ENCODE data around the gene C6orf47. TPM values are rescaled to one million over a fixed set of nuclear protein-coding genes. Genes with fewer than 3 reads are reported as not detected.

Gene C6orf47
- total and polyA plus RNA-seq, 2 of the 13 experiments (the other 11 are each of a cell fraction or from before 2014, with no cell fraction given): 1.7 to 18.1 TPM

DNA sequence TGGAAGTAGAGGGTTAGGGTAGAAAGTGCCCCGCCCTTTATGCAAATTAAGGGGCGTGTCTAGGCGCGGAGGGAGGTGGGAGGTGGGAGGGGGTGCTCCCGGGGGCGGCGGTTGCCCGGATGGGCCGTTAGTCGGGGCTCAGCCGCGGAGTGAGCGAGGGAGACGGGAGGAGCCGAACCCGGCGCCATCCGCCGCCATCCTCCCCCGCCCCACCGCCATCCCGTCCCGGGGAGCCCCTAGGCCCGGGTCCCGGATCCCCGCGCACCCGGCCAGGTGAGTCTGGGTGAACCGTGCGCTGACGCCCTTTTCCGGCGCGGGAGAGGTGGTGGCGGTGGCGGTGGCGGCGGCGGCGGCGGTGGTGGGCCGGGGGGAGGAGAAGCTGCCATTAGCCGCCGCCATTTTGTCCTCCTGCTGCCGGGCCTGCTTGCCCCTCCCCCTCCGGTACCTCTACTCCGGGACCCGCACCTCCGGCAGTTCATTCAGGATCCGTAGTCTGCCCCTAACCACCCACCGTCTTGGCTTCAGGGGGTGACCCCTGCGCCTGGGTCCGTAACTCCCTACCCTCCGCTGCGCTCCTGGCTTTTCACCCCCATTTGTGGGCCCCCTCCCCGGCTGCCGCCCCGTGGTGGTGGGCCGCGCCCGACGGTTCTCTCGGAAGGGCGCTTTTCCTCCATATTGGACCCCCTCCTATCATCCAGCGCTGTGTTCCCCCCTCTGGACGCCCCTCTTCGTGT lies 39.8 kb downstream of the C6orf47 start, which contains the start of gene PRRC2A (continued):
- no peak for TF ChIP-seq ZNF552 (CRISPR knock-in tag; IDR thresholded peaks at IDR 0.05; ENCODE audit: borderline replicate concordance)
- TF ChIP-seq, protein P1, sequence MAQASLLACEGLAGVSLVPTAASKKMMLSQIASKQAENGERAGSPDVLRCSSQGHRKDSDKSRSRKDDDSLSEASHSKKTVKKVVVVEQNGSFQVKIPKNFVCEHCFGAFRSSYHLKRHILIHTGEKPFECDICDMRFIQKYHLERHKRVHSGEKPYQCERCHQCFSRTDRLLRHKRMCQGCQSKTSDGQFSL (CRISPR knock-in tag; IDR thresholded peaks at IDR 0.05): peak; percentile 33; the same call in 1 of the 2 replicates
- peak; percentile 80; the same call in 1 of the 2 replicates for TF ChIP-seq SPEN (CRISPR knock-in tag; IDR thresholded peaks at IDR 0.05; ENCODE audit: low read depth)
- no peak for TF ChIP-seq NFIC (IDR thresholded peaks at IDR 0.05; ENCODE audit: low read length)
- TF ChIP-seq TSC22D2 (CRISPR knock-in tag; IDR thresholded peaks at IDR 0.05; ENCODE audit: borderline replicate concordance): no peak; the same call in 1 of the 2 replicates
- TF ChIP-seq ZZZ3 (CRISPR knock-in tag; IDR thresholded peaks at IDR 0.05; ENCODE audit: borderline replicate concordance): no peak
- no peak for TF ChIP-seq HHEX (CRISPR knock-in tag; IDR thresholded peaks at IDR 0.05)
- no peak for TF ChIP-seq CREB1 (IDR thresholded peaks at IDR 0.05)
- TF ChIP-seq CREB1 (CRISPR knock-in tag; IDR thresholded peaks at IDR 0.05): no peak
- no peak for TF ChIP-seq MXD4 (CRISPR knock-in tag; IDR thresholded peaks at IDR 0.05)
- no peak for TF ChIP-seq RNF2 (conservative IDR thresholded peaks at IDR 0.05; ENCODE audit: low read depth)
- TF ChIP-seq ZNF660 (CRISPR knock-in tag; IDR thresholded peaks at IDR 0.05; ENCODE audit: borderline replicate concordance, low read depth): no peak
- TF ChIP-seq NCOA1 (CRISPR knock-in tag; IDR thresholded peaks at IDR 0.05): no peak
- TF ChIP-seq, protein P2, sequence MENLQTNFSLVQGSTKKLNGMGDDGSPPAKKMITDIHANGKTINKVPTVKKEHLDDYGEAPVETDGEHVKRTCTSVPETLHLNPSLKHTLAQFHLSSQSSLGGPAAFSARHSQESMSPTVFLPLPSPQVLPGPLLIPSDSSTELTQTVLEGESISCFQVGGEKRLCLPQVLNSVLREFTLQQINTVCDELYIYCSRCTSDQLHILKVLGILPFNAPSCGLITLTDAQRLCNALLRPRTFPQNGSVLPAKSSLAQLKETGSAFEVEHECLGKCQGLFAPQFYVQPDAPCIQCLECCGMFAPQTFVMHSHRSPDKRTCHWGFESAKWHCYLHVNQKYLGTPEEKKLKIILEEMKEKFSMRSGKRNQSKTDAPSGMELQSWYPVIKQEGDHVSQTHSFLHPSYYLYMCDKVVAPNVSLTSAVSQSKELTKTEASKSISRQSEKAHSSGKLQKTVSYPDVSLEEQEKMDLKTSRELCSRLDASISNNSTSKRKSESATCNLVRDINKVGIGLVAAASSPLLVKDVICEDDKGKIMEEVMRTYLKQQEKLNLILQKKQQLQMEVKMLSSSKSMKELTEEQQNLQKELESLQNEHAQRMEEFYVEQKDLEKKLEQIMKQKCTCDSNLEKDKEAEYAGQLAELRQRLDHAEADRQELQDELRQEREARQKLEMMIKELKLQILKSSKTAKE (CRISPR knock-in tag; IDR thresholded peaks at IDR 0.05; ENCODE audit: borderline replicate concordance): 0 out of 2 replicates have a peak, but pooled peaks have one; percentile 29
- no peak; the same call in 1 of the 2 replicates for TF ChIP-seq MZF1 (CRISPR knock-in tag; IDR thresholded peaks at IDR 0.05; ENCODE audit: borderline replicate concordance)
- no peak for TF ChIP-seq ZNF180 (CRISPR knock-in tag; IDR thresholded peaks at IDR 0.05; ENCODE audit: borderline replicate concordance, low read depth)
- no peak; the same call in 1 of the 2 replicates for TF ChIP-seq ZNF589 (CRISPR knock-in tag; conservative IDR thresholded peaks at IDR 0.05)
- peak; percentile 29; the same call in 1 of the 2 replicates for TF ChIP-seq KDM3A (CRISPR knock-in tag; IDR thresholded peaks at IDR 0.05; ENCODE audit: low read depth)
- TF ChIP-seq ZFP82 (CRISPR knock-in tag; IDR thresholded peaks at IDR 0.05; ENCODE audit: borderline replicate concordance): peak; percentile 56; the same call in 1 of the 2 replicates
- TF ChIP-seq HMG20B (CRISPR knock-in tag; conservative IDR thresholded peaks at IDR 0.05): 0 out of 2 replicates have a peak, but pooled peaks have one; percentile 48
- TF ChIP-seq ZNF12 (CRISPR knock-in tag; IDR thresholded peaks at IDR 0.05): peak; percentile 28; the same call in 1 of the 2 replicates
- peak; percentile 70; the same call in 1 of the 2 replicates for TF ChIP-seq ZNF33B (CRISPR knock-in tag; IDR thresholded peaks at IDR 0.05)
- TF ChIP-seq, protein P3, sequence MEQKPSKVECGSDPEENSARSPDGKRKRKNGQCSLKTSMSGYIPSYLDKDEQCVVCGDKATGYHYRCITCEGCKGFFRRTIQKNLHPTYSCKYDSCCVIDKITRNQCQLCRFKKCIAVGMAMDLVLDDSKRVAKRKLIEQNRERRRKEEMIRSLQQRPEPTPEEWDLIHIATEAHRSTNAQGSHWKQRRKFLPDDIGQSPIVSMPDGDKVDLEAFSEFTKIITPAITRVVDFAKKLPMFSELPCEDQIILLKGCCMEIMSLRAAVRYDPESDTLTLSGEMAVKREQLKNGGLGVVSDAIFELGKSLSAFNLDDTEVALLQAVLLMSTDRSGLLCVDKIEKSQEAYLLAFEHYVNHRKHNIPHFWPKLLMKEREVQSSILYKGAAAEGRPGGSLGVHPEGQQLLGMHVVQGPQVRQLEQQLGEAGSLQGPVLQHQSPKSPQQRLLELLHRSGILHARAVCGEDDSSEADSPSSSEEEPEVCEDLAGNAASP (CRISPR knock-in tag; IDR thresholded peaks at IDR 0.05; ENCODE audit: borderline replicate concordance): no peak; the same call in 1 of the 2 replicates
- no peak for TF ChIP-seq ZNF296 (CRISPR knock-in tag; conservative IDR thresholded peaks at IDR 0.05)
- no peak for TF ChIP-seq SCMH1 (CRISPR knock-in tag; IDR thresholded peaks at IDR 0.05; ENCODE audit: borderline replicate concordance)

Data from HepG2 (cell line).